GM18868 (cell line): ENCODE data around the gene ADCY9.
"Not testable (repeated sequence)": the region's sequence is repeated elsewhere in the genome, so short reads cannot be mapped to it uniquely, and the experiment has no call there.

Experiments
- ATAC-seq: cut with Tn5 transposase; IDR thresholded peaks from one replicate; pipeline ENCODE4 v1.9.1; 2021; ENCODE audit warnings: mild to moderate bottlenecking, moderate library complexity; ENCODE audit not compliant: unreplicated experiment

The ADCY9 gene

DNA sequence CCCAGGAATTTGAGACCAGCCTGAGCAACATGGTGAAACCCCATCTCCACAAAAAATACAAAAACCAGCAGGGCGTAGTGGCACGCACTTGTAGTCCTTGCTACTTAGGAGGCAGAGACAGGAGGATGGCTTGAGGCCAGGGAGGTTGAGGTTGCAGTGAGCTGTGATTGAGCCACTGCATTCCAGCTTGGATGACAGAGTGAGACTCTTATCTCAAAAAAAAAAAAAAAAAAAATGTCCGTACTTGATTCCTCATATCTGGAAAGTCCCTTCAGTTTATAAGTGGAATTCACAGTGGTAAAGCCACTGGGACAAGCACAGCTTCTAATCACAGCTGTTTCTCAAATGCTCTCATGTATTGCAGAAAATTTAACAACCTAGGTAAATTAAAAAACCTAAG lies 157.1 kb downstream of the ADCY9 start:
- ATAC-seq = no peak

- no peak for ATAC-seq
Measured at GRCh38 chr16:3957344-3957980, 158.8 kb downstream of the ADCY9 start.

DNA sequence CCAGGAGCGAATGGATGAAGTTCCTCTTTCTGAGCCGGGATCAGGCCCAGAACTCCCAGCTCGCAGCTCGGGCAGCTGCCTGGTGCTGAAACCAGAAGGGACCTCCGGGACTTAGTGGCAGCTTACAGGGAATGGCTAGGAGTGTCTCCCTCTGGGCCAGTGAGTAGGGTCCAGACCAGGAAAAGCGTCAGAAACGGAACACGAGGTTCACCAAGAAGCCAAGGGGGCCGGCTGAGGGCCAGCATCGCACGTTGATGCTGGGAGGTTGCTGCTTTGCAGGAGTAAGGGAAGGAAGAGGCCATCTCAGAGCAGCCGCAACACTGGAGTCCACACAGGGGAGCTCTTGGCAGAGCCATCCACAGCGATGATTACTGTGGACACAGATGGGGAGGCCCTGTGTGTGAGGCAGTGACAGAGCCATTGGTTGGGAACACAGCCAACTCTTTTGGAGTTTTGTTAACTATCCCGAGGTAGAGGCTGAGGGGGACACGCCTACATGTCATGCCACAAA lies 161.8 kb downstream of the ADCY9 start:
- ATAC-seq = no peak

- no peak for ATAC-seq
Measured at GRCh38 chr16:3953728-3954410, 162.4 kb downstream of the ADCY9 start.

DNA sequence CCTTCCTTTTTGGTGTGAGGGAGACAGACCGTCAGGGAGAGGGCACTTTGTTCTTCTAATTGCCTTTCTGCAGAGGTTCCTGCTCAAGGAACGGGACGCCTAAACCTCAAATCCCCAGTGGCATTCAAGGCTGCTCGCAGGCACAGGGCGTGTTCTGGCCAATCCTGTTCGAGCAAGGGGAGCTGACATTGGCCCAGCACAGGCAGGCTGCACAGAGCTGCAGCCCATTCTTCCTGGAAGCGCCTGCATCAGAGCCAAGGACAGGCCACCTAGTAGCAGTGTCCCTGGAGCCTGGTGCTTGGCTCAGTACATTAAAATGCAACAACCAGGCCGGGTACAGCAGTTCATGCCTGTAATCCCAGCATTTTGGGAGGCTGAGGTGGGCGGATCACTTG lies 163.5 kb downstream of the ADCY9 start:
- ATAC-seq = no peak

DNA sequence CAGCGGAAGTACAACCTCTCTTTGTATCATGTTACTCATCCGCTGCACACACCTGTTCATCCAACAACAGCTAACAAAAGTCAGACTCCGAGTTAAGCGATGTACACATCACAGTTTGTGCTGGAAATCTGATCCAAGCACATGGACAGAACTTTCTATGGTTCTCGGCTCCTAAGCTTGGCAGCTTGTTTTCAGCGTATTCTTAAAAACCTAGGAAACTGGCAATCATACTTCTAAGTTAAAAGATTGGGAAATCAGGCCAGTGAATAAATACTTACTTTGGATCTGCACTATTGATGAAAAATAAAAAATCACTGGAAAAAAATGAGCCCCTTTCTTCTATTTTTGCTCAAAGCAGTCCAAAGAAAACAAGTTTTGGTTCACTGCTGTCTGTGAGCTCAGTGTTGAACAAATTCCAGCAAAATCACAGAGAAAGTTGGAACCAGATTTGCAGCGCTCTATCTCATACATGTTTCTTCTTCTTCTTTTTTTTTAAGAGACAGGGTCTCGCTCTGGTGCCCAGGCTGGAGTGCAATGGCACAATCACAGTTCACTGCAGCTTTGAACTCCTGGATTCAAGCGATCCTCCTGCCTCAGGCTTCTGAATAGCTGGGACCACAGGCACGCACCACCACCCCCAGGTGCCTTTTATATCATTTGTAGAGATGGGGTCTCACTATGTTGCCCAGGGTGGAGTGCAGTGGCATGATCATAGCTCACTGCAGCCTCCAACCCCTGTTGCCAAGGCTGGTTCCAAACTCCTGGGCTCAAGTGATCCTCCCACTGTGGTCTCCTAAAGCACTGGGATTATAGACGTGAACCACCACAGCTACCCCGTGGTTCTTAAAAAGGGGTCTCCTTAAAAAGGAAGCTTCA lies 164.1 kb downstream of the ADCY9 start:
- ATAC-seq = no peak

GRCh38 chr16:3951380-3951779 lies 164.9 kb downstream of the ADCY9 start:
- not testable (repeated sequence) for ATAC-seq

- no peak for ATAC-seq
Measured at GRCh38 chr16:3950343-3951193, 165.7 kb downstream of the ADCY9 start.

- ATAC-seq = no peak
Measured at GRCh38 chr16:3949946-3950342, 166.3 kb downstream of the ADCY9 start.

DNA sequence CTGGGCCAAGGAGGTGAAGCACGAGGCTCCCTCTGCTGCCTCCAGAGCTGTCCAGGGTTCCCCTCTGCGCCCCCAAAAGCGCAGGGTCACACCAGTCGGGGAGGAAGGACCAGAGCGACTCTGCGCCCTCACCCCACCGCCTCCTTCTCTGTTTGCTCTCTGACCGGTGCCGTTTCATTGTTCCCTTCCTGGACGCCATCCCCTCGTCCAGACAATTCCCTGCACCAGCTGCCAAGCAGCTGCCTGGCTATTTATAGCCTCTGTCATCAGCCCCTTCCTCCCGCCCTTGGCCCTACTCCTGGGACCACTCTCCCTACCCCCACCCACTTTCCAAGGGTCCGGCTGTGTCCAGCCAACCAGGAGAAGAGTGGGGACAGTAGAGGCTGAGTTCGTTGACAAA lies 167.0 kb downstream of the ADCY9 start:
- ATAC-seq = no peak

- ATAC-seq = no peak
Measured at GRCh38 chr16:3948378-3948995, 167.8 kb downstream of the ADCY9 start.

- no peak for ATAC-seq
Measured at GRCh38 chr16:3946604-3947180, 169.6 kb downstream of the ADCY9 start.

DNA sequence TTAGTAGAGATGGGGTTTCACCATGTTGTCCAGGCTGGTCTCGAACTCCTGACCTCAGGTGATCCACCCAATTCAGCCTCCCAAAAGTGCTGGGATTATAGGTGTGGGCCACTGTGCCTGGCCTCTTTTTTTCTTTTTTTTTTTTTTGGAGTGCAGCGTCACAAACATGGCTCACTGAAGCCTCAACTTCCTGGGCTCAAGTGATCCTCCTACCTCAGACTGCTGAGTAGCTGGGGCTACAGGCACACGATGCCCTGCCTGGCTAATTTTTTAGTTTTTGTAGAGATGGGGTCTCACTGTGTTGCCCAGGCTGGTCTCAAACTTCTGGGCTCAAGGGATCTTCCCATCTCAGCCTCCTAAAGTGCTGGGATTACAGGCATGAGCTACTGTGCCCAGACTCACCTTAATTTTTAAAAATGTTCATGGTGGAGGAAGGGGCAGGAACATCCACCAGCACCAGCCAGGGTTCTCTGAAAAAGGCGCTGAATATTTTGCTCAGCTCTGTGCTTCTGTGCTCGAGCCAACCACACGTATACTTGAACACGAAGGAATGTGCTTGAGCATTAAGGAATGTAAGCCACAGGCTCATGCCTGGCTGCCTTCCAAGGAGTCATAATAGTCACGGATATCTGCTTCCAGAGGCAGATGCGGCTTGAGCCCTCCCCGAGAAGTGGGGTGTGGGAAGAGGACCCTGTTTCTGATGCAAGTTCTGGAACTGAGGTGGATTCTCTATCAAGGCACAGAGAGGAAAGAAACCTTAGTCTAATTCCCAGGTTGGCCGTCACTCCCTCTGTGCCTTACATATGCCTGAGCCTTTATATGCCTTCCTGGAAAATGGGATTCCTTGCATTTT lies 170.3 kb downstream of the ADCY9 start:
- no peak for ATAC-seq

GRCh38 chr16:3944457-3944856 lies 171.8 kb downstream of the ADCY9 start:
- not testable (repeated sequence) for ATAC-seq

DNA sequence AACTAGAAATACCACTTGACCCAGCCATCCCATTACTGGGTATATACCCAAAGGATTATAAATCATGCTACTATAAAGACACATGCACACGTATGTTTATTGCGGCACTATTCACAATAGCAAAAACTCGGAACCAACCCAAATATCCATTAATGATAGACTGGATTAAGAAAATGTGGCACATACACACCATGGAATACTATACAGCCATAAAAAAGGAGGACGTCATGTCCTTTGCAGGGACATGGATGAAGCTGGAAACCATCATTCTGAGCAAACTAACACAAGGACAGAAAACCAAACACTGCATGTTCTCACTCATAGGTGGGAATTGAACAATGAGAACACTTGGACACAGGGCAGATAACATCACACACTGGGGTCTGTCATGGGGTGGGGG lies 174.1 kb downstream of the ADCY9 start:
- ATAC-seq = not testable (repeated sequence)

DNA sequence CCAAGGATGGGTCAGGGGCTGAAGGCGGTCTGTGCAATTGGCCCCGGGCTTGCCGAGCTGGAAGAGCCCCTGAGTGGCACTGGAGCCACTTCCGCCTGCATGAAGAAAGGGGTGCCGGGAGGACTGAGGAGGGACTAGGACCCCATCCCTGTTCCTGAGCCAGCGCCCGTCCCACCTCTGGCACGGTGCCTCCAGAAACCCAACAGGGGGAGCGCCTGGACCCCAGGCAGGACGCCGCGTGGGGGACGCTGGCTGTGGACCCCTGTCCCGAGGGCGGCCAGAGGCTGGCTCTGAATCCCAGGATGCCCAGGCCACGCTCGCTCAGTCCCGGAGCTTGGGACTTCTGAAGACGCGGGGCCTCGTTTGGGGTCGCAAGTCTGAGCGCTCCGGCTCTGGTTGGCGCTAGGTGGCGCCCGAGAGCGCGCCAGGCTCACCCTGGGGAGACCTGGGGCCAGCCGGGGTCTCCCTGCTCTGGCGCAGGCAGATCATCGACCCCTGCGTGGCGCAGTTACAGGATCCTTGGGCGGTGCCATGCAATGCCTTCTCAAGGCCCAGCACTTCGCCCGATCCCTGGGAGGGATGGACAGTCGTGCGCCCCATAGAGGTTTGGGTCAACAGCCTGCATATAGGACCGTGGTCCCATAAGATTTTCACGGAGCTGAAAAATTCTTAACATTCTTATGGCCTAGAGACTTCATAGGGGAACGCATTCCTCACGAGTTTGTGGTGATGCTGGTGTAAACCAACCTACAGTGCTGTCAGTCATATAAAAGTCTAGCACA lies 177.2 kb downstream of the ADCY9 start:
- no peak for ATAC-seq

GRCh38 chr16:3938471-3938842 lies 177.8 kb downstream of the ADCY9 start:
- ATAC-seq = no peak
